Glutamatergic neuron (in vitro differentiated cells): Measurements from ENCODE around the gene PDLIM7. TPM values are rescaled to one million over a fixed set of nuclear protein-coding genes. Genes with fewer than 3 reads are reported as not detected.

Experiments used
- DNase-seq: peaks from one replicate; pipeline ENCODE4 v3.0.0; 2022
- H3K27ac Mint-ChIP-seq: one replicate; pipeline ENCODE4 v1.8.0; 2020; ENCODE audit warnings: mild to moderate bottlenecking, mixed read lengths, inconsistent platforms; ENCODE audit not compliant: unreplicated experiment
- H3K27me3 Mint-ChIP-seq: one replicate; pipeline ENCODE4 v1.8.0; 2020; ENCODE audit warnings: mild to moderate bottlenecking, moderate library complexity, mixed read lengths, inconsistent platforms; ENCODE audit not compliant: unreplicated experiment
- H3K36me3 Mint-ChIP-seq: one replicate; pipeline ENCODE4 v1.8.0; 2020; ENCODE audit warnings: mild to moderate bottlenecking, mixed read lengths, inconsistent platforms; ENCODE audit not compliant: unreplicated experiment
- H3K4me1 Mint-ChIP-seq: one replicate; pipeline ENCODE4 v1.8.0; 2020; ENCODE audit warnings: mild to moderate bottlenecking, low read depth, mixed read lengths, inconsistent platforms; ENCODE audit not compliant: unreplicated experiment
- H3K4me3 Mint-ChIP-seq: one replicate; pipeline ENCODE4 v1.8.0; 2020; ENCODE audit warnings: mild to moderate bottlenecking, mixed read lengths, inconsistent platforms; ENCODE audit not compliant: unreplicated experiment
- H3K9me3 Mint-ChIP-seq: one replicate; pipeline ENCODE4 v1.8.0; 2020; ENCODE audit warnings: mild to moderate bottlenecking, moderate library complexity, mixed read lengths, inconsistent platforms; ENCODE audit not compliant: unreplicated experiment
- CTCF ChIP-seq: fragments of 200-600 bp; sonication (generic); IDR thresholded peaks from one replicate; pipeline ENCODE4 v1.5.0; 2021; ENCODE audit not compliant: partially characterized antibody, unreplicated experiment
- total RNA-seq: library from RNA; stranded (reverse); fragmentation: NEBNext Ultra II Directional; extraction: Animal tissue kit (Norgen Biotek cat#: 25700); gene quantifications from one replicate; pipeline ENCODE4 v1.2.1, GENCODE V29; 2021; ENCODE audit not compliant: unreplicated experiment

Gene PDLIM7
- total RNA-seq, 1 donor from 2014 or later, result 430 TPM

- no peak for TF ChIP-seq CTCF
- H3K4me1 Mint-ChIP-seq, result peaks cover 26% of the 10 kb centered on the region
- DNase-seq, result peak; percentile 68
- peak overlapping the region; percentile 95 for H3K4me3 Mint-ChIP-seq
- H3K27me3 Mint-ChIP-seq, result peaks cover 56% of the 10 kb centered on the region
- peaks cover 10% of the 10 kb centered on the region for H3K36me3 Mint-ChIP-seq
- peak overlapping the region; percentile 100 for H3K27ac Mint-ChIP-seq
- H3K9me3 Mint-ChIP-seq, result peaks cover 48% of the 10 kb centered on the region
Measured at GRCh38 chr5:177468685-177469628, 28.4 kb downstream of the PDLIM7 start.

- Mint-ChIP-seq H3K9me3 (peaks cover 50% of the 10 kb centered on the region), H3K4me1 (peaks cover 25% of the 10 kb centered on the region), H3K4me3 (peak overlapping the region; percentile 95), H3K27me3 (peaks cover 54% of the 10 kb centered on the region), H3K27ac (peak overlapping the region; percentile 100), H3K36me3 (peaks cover 10% of the 10 kb centered on the region)
- DNase-seq, result no peak
- TF ChIP-seq CTCF, result no peak
Measured at GRCh38 chr5:177468329-177468684, 29.1 kb downstream of the PDLIM7 start.

- DNase-seq, result no peak
- peaks cover 57% of the 10 kb centered on the region for H3K27me3 Mint-ChIP-seq
- H3K4me3 Mint-ChIP-seq, result no peak overlapping the region
- TF ChIP-seq CTCF, result no peak
- peaks cover 10% of the 10 kb centered on the region for H3K36me3 Mint-ChIP-seq
- peaks cover 53% of the 10 kb centered on the region for H3K9me3 Mint-ChIP-seq
- peaks cover 28% of the 10 kb centered on the region for H3K4me1 Mint-ChIP-seq
- peak overlapping the region; percentile 52 for H3K27ac Mint-ChIP-seq
Measured at GRCh38 chr5:177467436-177467835, 30.0 kb downstream of the PDLIM7 start.

GRCh38 chr5:177466861-177467260, 30.5 kb downstream of the PDLIM7 start:
- DNase-seq, result no peak
- Mint-ChIP-seq H3K27me3 (peaks cover 55% of the 10 kb centered on the region), H3K9me3 (peaks cover 49% of the 10 kb centered on the region), H3K27ac (peak overlapping the region; percentile 73), H3K36me3 (peaks cover 10% of the 10 kb centered on the region), H3K4me1 (peaks cover 28% of the 10 kb centered on the region), H3K4me3 (no peak overlapping the region)
- no peak for TF ChIP-seq CTCF

- Mint-ChIP-seq H3K4me1 (peaks cover 22% of the 10 kb centered on the region), H3K36me3 (peaks cover 16% of the 10 kb centered on the region), H3K9me3 (peaks cover 49% of the 10 kb centered on the region), H3K27me3 (peaks cover 49% of the 10 kb centered on the region), H3K27ac (peak overlapping the region; percentile 81), H3K4me3 (no peak overlapping the region)
- TF ChIP-seq CTCF, result no peak
- no peak for DNase-seq
Measured at GRCh38 chr5:177465044-177465443, 32.4 kb downstream of the PDLIM7 start.
